ENCODE measurements around the gene KMT2E. TPM values are rescaled to one million over a fixed set of nuclear protein-coding genes. Genes with fewer than 3 reads are reported as not detected.

The KMT2E gene
- total RNA-seq, 2 donors from 2014 or later: 83.7 to 102 TPM

GRCh38 chr7:105017657-105018365 lies 3.8 kb downstream of the KMT2E start:
- Histone ChIP-seq H3K27ac (peak overlapping the region; percentile 65 to 97), H3K27me3 (replicated peaks; ENCODE audit: insufficient read depth) (no peaks in the 10 kb centered on the region), H3K9me3 (no peaks in the 10 kb centered on the region), H3K36me3 (no peaks in the 10 kb centered on the region), H3K4me1 (replicated peaks) (no peaks in the 10 kb centered on the region), H3K4me3 (peak overlapping the region in 1 of 2 donors; percentile 12)
- DNase-seq (ENCODE audit: low spot score): no peak
- TF ChIP-seq POLR2A (IDR thresholded peaks at IDR 0.05) (no peak), CTCF (IDR thresholded peaks at IDR 0.05) (no peak), POLR2AphosphoS5 (IDR thresholded peaks at IDR 0.05) (no peak)
- WGBS: 11% methylated on average over 4 of the region's 4 CpGs
- intact Hi-C loops (cut with DNase I): loop anchor here (10.0 kb wide), 1 partner anchor 87 kb away; no protein-coding TSS in a partner anchor

GRCh38 chr7:105019269-105019668 lies 5.3 kb downstream of the KMT2E start:
- intact Hi-C loops (cut with DNase I): loop anchor here (10.0 kb wide), 1 partner anchor 86 kb away; no protein-coding TSS in a partner anchor
- WGBS: 23% methylated on average over 3 of the region's 3 CpGs
- no peaks in the 10 kb centered on the region for H3K4me1 ChIP-seq (replicated peaks)
- H3K36me3 ChIP-seq: no peaks in the 10 kb centered on the region
- H3K27me3 ChIP-seq (replicated peaks; ENCODE audit: insufficient read depth): no peaks in the 10 kb centered on the region
- H3K27ac ChIP-seq: no peak overlapping the region
- DNase-seq (ENCODE audit: low spot score): no peak
- TF ChIP-seq CTCF (IDR thresholded peaks at IDR 0.05): no peak
- TF ChIP-seq POLR2A (IDR thresholded peaks at IDR 0.05): no peak
- TF ChIP-seq POLR2AphosphoS5 (IDR thresholded peaks at IDR 0.05): no peak
- H3K4me3 ChIP-seq: no peak overlapping the region
- no peaks in the 10 kb centered on the region for H3K9me3 ChIP-seq

- H3K4me1 ChIP-seq (replicated peaks): no peaks in the 10 kb centered on the region
- no peaks in the 10 kb centered on the region for H3K27me3 ChIP-seq (replicated peaks; ENCODE audit: insufficient read depth)
- intact Hi-C loops (cut with DNase I): no loop called here
- H3K4me3 ChIP-seq: no peak overlapping the region
- no peak overlapping the region for H3K27ac ChIP-seq
- no peaks in the 10 kb centered on the region for H3K9me3 ChIP-seq
- no peaks in the 10 kb centered on the region for H3K36me3 ChIP-seq
- DNase-seq (ENCODE audit: low spot score): no peak
- TF ChIP-seq POLR2A (IDR thresholded peaks at IDR 0.05) (no peak), POLR2AphosphoS5 (IDR thresholded peaks at IDR 0.05) (no peak), CTCF (IDR thresholded peaks at IDR 0.05) (no peak)
- WGBS: 54% methylated on average over 3 of the region's 3 CpGs
Observed at GRCh38 chr7:105020926-105021325, 6.9 kb downstream of the KMT2E start.

- intact Hi-C loops (cut with DNase I): no loop called here
- Histone ChIP-seq H3K4me3 (no peak overlapping the region), H3K4me1 (replicated peaks) (no peaks in the 10 kb centered on the region), H3K9me3 (no peaks in the 10 kb centered on the region), H3K27me3 (replicated peaks; ENCODE audit: insufficient read depth) (no peaks in the 10 kb centered on the region), H3K36me3 (no peaks in the 10 kb centered on the region), H3K27ac (no peak overlapping the region)
- DNase-seq (ENCODE audit: low spot score): no peak
- no peak for TF ChIP-seq POLR2AphosphoS5 (IDR thresholded peaks at IDR 0.05)
- TF ChIP-seq CTCF (IDR thresholded peaks at IDR 0.05): no peak
- WGBS: 35% methylated on average over 3 of the region's 3 CpGs
Observed at GRCh38 chr7:105021352-105021751, 7.3 kb downstream of the KMT2E start.

- H3K36me3 ChIP-seq: no peaks in the 10 kb centered on the region
- H3K4me3 ChIP-seq: no peak overlapping the region
- H3K27me3 ChIP-seq (replicated peaks; ENCODE audit: insufficient read depth): no peaks in the 10 kb centered on the region
- TF ChIP-seq POLR2A (IDR thresholded peaks at IDR 0.05): no peak
- TF ChIP-seq CTCF (IDR thresholded peaks at IDR 0.05): no peak
- no peak for TF ChIP-seq POLR2AphosphoS5 (IDR thresholded peaks at IDR 0.05)
- H3K9me3 ChIP-seq: no peaks in the 10 kb centered on the region
- H3K4me1 ChIP-seq (replicated peaks): no peaks in the 10 kb centered on the region
- whole genome bisulfite sequencing: 65% methylated on average over 3 of the region's 3 CpGs
- no peak for DNase-seq (ENCODE audit: low spot score)
- H3K27ac ChIP-seq: no peak overlapping the region
- intact Hi-C loops (cut with DNase I): no loop called here
Observed at GRCh38 chr7:105021967-105022366, 8.0 kb downstream of the KMT2E start.

Measured in prostate gland (tissue), 2 donors.